Loucy (cell line): ENCODE measurements around the gene NGLY1.

ENCODE experiments used
- H2AFZ ChIP-seq: fragments of 200-600 bp; sonication (generic); 2 replicates; pipeline ENCODE4 v1.6.0; 2016; ENCODE audit warnings: antibody characterized with exemption, mild to moderate bottlenecking, low read length, moderate library complexity
- H3F3A ChIP-seq: fragments of 200-600 bp; 2 replicates; pipeline ENCODE4 v1.6.0; 2016; ENCODE audit warnings: antibody characterized with exemption, low read depth, mild to moderate bottlenecking
- H3K27me3 ChIP-seq: fragments of 200-600 bp; sonication (generic); 2 replicates; pipeline ENCODE4 v1.6.1; 2014; ENCODE audit warnings: low read length, mild to moderate bottlenecking; ENCODE audit not compliant: insufficient read depth, poor library complexity, severe bottlenecking
- H3K36me3 ChIP-seq: fragments of 200-600 bp; sonication (generic); 2 replicates; pipeline ENCODE4 v1.6.1; 2016; ENCODE audit warnings: low read length; ENCODE audit not compliant: insufficient read depth
- H3K4me1 ChIP-seq: fragments of 200-600 bp; sonication (generic); 2 replicates; pipeline ENCODE4 v1.5.1; 2014; ENCODE audit warnings: low read length, mild to moderate bottlenecking; ENCODE audit not compliant: insufficient read depth, poor library complexity, severe bottlenecking
- H3K4me2 ChIP-seq: fragments of 200-600 bp; sonication (generic); 2 replicates; pipeline ENCODE4 v1.6.0; 2014; ENCODE audit warnings: antibody characterized with exemption, low read length, low read depth, mild to moderate bottlenecking; ENCODE audit not compliant: poor library complexity, severe bottlenecking
- H3K4me3 ChIP-seq: fragments of 200-600 bp; sonication (generic); 2 replicates; pipeline ENCODE4 v1.5.1; 2014; ENCODE audit warnings: low read length, mild to moderate bottlenecking, mixed read lengths; ENCODE audit not compliant: poor library complexity, severe bottlenecking
- H3K79me2 ChIP-seq: fragments of 200-600 bp; sonication (generic); 2 replicates; pipeline ENCODE4 v1.6.1; 2014; ENCODE audit warnings: low read length; ENCODE audit not compliant: insufficient read depth
- H3K9ac ChIP-seq: fragments of 200-600 bp; sonication (generic); 2 replicates; pipeline ENCODE4 v1.6.0; 2014; ENCODE audit warnings: mild to moderate bottlenecking, low read depth, low read length, moderate library complexity; ENCODE audit not compliant: poor library complexity, severe bottlenecking
- H3K9me2 ChIP-seq: fragments of 200-600 bp; sonication (generic); replicated peaks from 2 replicates; pipeline ENCODE4 v1.6.1; 2016; ENCODE audit warnings: low read depth, low read length, mixed read lengths
- H3K9me3 ChIP-seq: fragments of 200-600 bp; sonication (generic); 2 replicates; pipeline ENCODE4 v1.6.1; 2014; ENCODE audit warnings: mild to moderate bottlenecking, antibody characterized with exemption, low read length, low read depth; ENCODE audit not compliant: insufficient read depth
- H4K20me1 ChIP-seq: fragments of 200-600 bp; sonication (generic); 2 replicates; pipeline ENCODE4 v1.6.0; 2014; ENCODE audit warnings: antibody characterized with exemption, low read length, mild to moderate bottlenecking; ENCODE audit not compliant: insufficient read depth, poor library complexity, severe bottlenecking
- CTCF ChIP-seq: fragments of 200-600 bp; sonication (generic); conservative IDR thresholded peaks from 2 replicates; pipeline ENCODE4 v1.5.1; 2014; ENCODE audit warnings: mild to moderate bottlenecking, antibody characterized with exemption, low read length
- EZH2phosphoT487 ChIP-seq: fragments of 200-600 bp; IDR thresholded peaks from 2 replicates; pipeline ENCODE4 v1.6.1; 2018; ENCODE audit warnings: antibody characterized with exemption, mild to moderate bottlenecking, moderate library complexity, borderline replicate concordance

NGLY1 gene

DNA sequence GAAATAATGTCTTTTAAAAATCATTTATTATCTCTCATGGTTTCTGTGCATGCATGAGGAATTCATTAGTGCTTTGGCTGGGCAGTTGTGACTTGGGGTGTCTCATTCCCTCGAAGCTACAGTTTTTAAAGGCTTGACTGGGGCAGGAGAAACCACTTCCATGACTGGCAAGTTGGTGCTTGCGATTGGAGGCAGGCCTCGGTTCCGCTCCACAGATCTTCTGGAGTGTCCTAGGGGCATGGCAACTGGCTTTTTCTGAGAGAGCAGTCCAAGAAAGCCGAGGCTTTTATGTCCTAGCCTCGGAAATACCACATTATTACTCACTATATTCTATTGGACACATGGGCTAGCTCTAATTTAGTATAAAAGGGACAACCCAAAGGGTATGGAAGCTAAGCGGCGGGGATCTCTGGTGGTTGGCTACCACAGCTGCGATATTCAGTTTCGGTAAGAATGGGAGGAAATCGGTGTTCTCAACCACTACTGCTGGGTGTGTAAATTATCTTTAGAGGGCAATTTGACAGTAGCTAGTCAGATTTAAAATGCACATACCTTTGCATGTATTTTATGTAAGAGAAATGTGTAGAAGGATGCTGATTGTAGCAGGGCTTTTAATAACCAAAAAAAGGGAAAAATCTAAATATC, 69.8 kb downstream of the NGLY1 start:
- Histone ChIP-seq H2AFZ (no peak overlapping the region), H3K4me2 (no peak overlapping the region)

GRCh38 chr3:25711090-25711489, 72.2 kb downstream of the NGLY1 start:
- Histone ChIP-seq H3K4me2 (no peak overlapping the region), H3K9me2 (no peaks in the 10 kb centered on the region), H2AFZ (no peak overlapping the region), H4K20me1 (no peaks in the 10 kb centered on the region), H3K9ac (no peak overlapping the region), H3F3A (no peaks in the 10 kb centered on the region), H3K4me1 (no peaks in the 10 kb centered on the region), H3K27me3 (no peaks in the 10 kb centered on the region), H3K4me3 (no peak overlapping the region), H3K9me3 (no peaks in the 10 kb centered on the region), H3K36me3 (no peaks in the 10 kb centered on the region), H3K79me2 (no peaks in the 10 kb centered on the region)
- TF ChIP-seq EZH2phosphoT487, result no peak
- no peak for TF ChIP-seq CTCF

More for the DNA sequence above, 69.8 kb downstream of the NGLY1 start:
- no peaks in the 10 kb centered on the region for H3K9me2 ChIP-seq
- no peaks in the 10 kb centered on the region for H3K9me3 ChIP-seq
- no peak overlapping the region for H3K4me3 ChIP-seq
- no peak for TF ChIP-seq EZH2phosphoT487
- TF ChIP-seq CTCF, result no peak
- no peak overlapping the region for H3K9ac ChIP-seq
- H3K36me3 ChIP-seq, result no peaks in the 10 kb centered on the region
- H3K27me3 ChIP-seq, result no peaks in the 10 kb centered on the region
- H4K20me1 ChIP-seq, result no peaks in the 10 kb centered on the region
- no peaks in the 10 kb centered on the region for H3K4me1 ChIP-seq
- no peaks in the 10 kb centered on the region for H3F3A ChIP-seq
- H3K79me2 ChIP-seq, result no peaks in the 10 kb centered on the region

- 0 out of 2 replicates have a peak overlapping the region, but pooled peaks have one; percentile 27 for H2AFZ ChIP-seq
- H3K4me3 ChIP-seq, result no peak overlapping the region
- no peaks in the 10 kb centered on the region for H4K20me1 ChIP-seq
- H3K9me3 ChIP-seq, result no peaks in the 10 kb centered on the region
- no peaks in the 10 kb centered on the region for H3F3A ChIP-seq
- no peak overlapping the region for H3K9ac ChIP-seq
- no peaks in the 10 kb centered on the region for H3K36me3 ChIP-seq
- H3K27me3 ChIP-seq, result no peaks in the 10 kb centered on the region
- H3K9me2 ChIP-seq, result no peaks in the 10 kb centered on the region
- TF ChIP-seq CTCF, result no peak
- no peak for TF ChIP-seq EZH2phosphoT487
- H3K79me2 ChIP-seq, result no peaks in the 10 kb centered on the region
- H3K4me2 ChIP-seq, result no peak overlapping the region
- H3K4me1 ChIP-seq, result no peaks in the 10 kb centered on the region
Measured at GRCh38 chr3:25708036-25708435, 75.2 kb downstream of the NGLY1 start.
